Mammary microvascular endothelial cell (primary cell): ENCODE measurements around the gene TMEM119. TPM values are rescaled to one million over a fixed set of nuclear protein-coding genes. Genes with fewer than 3 reads are reported as not detected.

Source experiments
- total RNA-seq: library from RNA; depleted of rRNA; stranded (reverse); fragments of >200 nt; gene quantifications from 2 replicates; pipeline ENCODE4 v1.2.3, GENCODE V29; 2015

TMEM119 gene, protein sequence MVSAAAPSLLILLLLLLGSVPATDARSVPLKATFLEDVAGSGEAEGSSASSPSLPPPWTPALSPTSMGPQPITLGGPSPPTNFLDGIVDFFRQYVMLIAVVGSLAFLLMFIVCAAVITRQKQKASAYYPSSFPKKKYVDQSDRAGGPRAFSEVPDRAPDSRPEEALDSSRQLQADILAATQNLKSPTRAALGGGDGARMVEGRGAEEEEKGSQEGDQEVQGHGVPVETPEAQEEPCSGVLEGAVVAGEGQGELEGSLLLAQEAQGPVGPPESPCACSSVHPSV
- 0.94 TPM in 1 of 2 replicates, not detected in the other for total RNA-seq

DNA sequence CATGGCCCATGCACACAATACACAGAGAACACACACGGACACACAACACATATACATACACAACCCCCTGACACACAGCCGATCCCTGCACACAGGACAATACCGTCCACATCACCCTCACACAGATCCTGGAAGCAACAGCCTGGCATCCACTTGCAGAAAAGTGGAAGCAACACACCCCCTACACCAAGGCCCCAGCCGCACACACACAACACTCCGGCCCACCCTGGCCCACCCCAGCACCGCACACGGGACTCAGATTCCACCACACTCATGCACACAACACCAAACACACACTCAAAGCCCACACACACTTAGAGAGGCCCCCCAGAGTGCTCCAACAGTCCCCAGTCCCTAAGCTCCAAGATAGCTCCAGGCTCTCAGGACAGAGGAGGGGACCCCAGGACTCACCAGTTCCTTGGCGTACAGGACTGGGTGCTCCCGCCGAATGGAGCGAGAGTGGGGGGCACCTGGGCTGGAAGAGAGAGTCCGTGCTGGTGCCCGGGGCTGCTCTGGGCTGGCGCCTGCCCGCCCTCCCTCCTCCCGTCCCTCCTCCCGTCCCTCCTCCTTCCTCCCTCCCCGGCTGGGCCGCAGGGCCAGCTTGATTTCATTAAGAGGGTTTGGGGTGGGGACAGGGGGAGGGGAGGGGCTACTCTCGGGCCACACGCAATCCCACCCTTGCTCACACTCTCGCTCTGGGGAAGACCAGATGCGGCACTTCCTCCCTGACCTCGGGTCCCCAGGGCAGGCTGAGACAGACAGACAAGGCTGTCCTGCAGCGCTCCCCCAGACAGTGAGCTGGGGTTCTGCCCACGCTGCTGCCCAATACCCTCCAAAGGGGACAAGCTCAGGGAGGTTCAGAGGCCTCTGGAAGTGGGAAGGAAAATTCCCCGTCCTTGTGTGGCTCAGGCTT, at the start of gene TMEM119:
Gene TMEM119, minus strand, starts transcription at position 526 of the 913 bp plus-strand sequence. CDS start 5,701 bp downstream, outside the sequence.

DNA sequence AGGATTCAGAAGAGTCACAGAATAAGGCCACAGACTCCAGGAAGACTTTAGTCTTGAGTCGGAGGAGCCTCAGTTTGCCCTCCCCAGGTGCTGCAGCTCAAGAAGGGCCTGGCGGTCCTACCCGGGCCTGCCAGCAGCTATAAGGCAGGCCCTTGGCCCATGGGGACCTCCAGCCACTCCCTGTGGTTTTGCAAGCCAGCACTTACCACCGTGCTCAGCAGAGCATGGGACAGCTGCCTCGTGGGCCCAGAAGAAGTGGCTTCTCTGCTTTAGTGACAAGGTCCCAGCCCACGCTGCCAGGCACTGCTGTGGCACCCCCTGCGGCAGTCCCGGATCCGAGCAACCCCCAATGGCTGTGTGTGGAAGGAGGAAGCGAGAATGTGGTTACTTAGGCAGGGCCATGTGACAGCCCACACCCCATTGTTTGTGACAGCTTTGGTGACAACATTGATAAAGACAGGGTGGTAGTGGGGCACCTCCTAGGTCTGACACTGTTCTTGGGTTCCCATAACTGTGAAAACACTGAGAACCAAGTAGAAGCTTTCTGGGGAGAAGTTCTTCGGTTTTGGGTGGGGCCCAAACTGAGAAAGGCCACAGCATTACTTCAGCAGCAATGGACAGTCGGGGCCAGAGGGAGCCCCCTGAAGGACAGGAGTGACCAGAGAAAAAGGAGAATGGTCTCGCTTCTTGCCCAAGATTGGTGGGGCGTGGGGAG, 35.8 kb upstream of the TMEM119 start, which contains the start of gene SELPLG:
Gene SELPLG, minus strand, starts transcription at position 361 of the 715 bp plus-strand sequence. CDS start 9,587 bp downstream, outside the sequence.

DNA sequence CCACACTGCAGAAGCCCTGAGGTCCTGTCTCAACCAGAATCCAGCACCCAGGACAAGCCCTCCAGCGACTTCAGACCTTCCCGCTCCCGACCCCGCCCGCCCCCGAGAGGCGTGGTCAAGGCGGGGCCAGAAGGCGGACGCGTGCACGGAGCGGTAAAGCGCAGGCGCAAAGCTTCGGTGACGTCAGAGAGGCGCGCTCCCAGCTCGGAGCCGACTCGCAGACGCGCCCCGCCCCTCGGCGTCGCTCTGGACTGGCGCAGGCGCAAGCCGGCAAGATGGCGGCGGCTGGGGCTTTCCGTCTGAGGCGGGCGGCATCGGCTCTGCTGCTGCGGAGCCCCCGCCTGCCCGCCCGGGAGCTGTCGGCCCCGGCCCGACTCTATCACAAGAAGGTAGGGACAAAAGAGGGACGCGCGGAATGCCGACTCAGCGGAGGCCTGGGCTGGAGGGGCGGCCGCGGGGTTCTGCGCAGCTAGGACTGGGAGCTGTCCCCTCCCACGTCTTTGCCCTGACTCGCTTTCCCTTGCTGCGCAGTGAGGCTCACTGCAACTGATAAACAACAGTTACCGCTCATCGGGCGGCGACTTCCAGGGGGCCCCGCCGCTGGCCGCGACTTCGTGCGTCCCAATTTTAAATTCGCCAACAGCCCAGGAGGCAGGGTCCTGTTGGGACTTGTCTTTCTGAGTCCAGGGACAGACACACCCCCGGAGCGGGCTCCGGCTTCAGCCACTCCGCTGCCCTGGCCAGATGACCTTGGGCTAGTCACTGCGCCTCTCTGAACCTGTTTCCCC, 35.3 kb downstream of the TMEM119 start, which contains the start of gene ISCU:
Gene ISCU, plus strand, starts transcription at position 249 of the 788 bp plus-strand sequence. Its CDS starts 27 bp downstream, at position 276.

DNA sequence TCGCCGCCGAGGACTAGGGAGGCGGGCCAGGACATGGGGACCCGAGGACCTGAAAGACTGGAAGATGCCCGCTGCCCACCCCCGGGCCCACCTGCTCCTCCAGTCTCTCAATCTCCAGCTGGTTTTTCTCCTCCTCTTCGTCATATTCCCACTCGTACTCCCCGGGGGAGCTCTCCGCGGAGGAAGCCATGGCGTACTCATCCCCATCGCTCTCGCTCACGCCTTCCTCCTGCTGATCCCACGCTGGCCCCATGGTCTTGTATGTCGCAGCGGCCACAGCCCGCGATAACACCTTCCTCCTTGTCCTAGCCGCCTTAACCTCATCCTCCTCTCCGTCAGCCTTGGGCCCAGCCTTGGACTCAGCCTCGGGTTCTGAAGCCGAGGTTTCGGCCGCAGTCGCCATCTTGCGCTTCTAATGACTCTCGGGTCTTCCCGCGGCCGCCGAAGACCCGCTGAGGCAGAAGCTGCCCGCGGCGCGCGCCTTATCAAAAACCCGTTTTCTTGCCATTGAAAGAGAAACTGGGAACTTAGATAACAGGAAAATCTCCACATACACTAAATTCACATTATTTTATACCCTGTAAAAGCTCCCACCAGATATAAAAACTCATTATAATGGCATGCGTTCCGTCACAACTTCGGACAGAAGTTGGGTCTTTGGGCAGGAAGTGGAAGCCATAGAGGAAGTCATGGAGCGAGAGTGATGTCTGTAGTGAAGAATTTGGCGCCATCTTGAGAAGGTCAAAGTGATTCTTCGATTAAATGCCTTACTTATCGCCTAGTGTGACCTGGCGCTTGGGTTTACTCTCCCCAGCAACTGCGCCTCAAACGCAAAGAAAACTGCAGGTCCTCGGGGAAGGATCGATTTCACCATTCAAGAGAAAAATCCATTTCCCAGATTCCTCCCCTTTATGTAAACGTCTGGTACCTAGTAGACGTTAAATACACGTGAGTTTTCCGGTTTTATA, 36.8 kb downstream of the TMEM119 start, which contains the start of gene SART3:
Gene SART3, minus strand, starts transcription at position 422 of the 968 bp plus-strand sequence. Its CDS starts 19 bp downstream, at position 403.

Other genes with a start within 250 kb of the TMEM119 start
- gene FICD, start 82.8 kb downstream of the TMEM119 start, total RNA-seq: 4.7 and 5.6 TPM in 2 replicates
- gene SART3, start 36.9 kb downstream of the TMEM119 start, total RNA-seq: 32.0 and 42.6 TPM in 2 replicates
- gene ISCU, start 35.5 kb downstream of the TMEM119 start, total RNA-seq: 112 and 120 TPM in 2 replicates
- 0.07 TPM in 1 of 2 replicates, not detected in the other for gene SELPLG, start 35.8 kb upstream of the TMEM119 start, total RNA-seq
- 175 and 179 TPM in 2 replicates for gene CORO1C, start 133.4 kb upstream of the TMEM119 start, total RNA-seq